GM18498 (cell line): Measurements from ENCODE around the gene BICD1.

Source experiments
- ATAC-seq: cut with Tn5 transposase; IDR thresholded peaks from one replicate; pipeline ENCODE4 v1.9.1; 2021; ENCODE audit warnings: mild to moderate bottlenecking, moderate library complexity; ENCODE audit not compliant: unreplicated experiment

Gene BICD1

DNA sequence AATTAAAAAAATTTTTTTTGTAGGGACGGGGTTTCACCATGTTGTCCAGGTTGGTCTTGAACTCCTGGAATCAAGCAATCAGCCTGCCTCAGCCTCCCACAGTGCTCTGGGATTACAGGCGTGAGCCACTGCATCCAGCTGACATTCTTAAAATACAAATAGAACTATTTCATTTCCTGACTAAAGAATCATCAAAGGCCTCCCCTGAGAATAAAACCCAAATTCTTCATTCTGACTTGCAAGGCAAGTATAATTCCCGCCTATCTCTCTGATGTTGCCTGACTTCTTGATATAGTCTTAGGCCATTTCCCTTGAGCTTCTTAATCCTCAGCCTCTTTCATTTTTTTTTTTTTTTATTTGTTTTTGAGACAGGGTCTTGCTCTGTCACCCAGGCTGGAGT lies 4.4 kb upstream of the BICD1 start:
- ATAC-seq: no peak

- no peak for ATAC-seq
Observed at GRCh38 chr12:32104572-32105355, 1.9 kb upstream of the BICD1 start.

DNA sequence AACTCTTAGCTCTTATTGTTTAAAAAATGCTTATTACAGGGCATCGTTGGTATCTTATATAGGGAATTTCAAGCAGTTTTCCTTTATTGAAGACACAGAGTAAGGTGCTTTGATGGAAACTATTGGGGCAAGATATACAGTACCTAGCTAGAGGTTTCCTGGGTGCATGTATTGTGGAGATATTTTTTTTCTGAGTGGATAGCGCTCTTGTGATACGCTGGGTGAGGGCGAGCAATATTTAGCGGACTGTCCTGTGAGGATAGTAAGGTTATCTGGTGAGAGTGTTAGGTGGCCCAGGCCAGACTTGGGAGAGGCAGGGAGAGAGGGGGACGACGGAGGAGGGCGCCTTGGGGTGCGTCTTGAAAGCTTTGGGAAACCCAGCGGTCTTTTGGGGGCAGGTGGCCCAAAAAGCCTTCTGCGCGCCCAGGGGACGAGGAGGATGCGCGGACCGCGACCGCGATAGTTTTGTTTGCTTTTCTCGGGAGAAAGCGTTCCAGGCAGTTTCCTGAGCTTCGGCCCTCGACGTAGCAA lies 596 bp upstream of the BICD1 start:
- no peak for ATAC-seq

- ATAC-seq: peak; percentile 8
Observed at GRCh38 chr12:32107359-32108267, 966 bp downstream of the BICD1 start.

GRCh38 chr12:32108787-32109186 lies 2.1 kb downstream of the BICD1 start:
- ATAC-seq: no peak

GRCh38 chr12:32110417-32110816 lies 3.8 kb downstream of the BICD1 start:
- no peak for ATAC-seq

- ATAC-seq: no peak
Observed at GRCh38 chr12:32110942-32111341, 4.3 kb downstream of the BICD1 start.

GRCh38 chr12:32115404-32116104 lies 8.9 kb downstream of the BICD1 start:
- no peak for ATAC-seq

DNA sequence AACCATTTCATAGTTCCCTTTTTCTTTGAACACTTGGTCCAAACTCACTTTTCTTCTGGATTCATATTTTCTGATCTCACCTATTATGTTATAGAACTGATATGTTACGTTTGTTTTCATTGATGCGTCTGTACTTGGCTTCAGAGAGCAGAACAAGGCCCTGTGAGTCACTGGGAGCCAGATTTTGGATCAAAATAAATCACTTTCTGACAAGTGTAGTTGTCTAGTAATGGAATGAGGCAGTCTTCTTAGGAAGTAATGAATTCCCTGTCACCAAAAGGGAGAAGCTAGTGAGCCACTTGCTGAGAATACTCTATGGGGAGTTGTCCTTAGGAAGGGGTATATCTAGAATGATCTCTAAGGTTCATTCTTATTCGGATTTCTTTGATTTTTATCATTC lies 10.2 kb downstream of the BICD1 start:
- ATAC-seq: no peak

- no peak for ATAC-seq
Observed at GRCh38 chr12:32117316-32117715, 10.7 kb downstream of the BICD1 start.

DNA sequence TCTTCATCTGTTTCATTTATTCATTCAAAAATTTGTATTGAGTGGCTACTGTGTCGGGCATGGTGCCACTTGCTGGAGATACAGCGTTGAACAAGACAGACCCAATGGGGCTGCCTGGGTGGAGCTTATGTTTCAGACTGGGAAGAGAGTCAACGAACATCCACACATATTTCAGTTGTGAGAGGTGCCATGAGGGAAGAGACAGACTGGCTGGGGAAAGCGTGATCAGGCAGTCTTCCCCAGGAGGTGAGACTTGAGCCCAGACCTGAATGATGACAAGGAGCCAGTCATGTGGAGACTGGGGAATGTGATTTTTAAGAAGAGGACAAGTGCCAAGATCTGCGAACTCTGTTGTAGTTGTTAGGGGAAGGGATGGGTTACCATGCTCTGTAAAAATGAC lies 12.2 kb downstream of the BICD1 start:
- ATAC-seq: no peak

- ATAC-seq: peak; percentile 84
Observed at GRCh38 chr12:32120419-32120818, 13.8 kb downstream of the BICD1 start.

GRCh38 chr12:32124637-32125036 lies 18.0 kb downstream of the BICD1 start:
- no peak for ATAC-seq

- ATAC-seq: no peak
Observed at GRCh38 chr12:32125455-32126084, 18.9 kb downstream of the BICD1 start.

- no peak for ATAC-seq
Observed at GRCh38 chr12:32126720-32127119, 20.1 kb downstream of the BICD1 start.

- ATAC-seq: no peak
Observed at GRCh38 chr12:32131666-32132065, 25.0 kb downstream of the BICD1 start.

- peak; percentile 61 for ATAC-seq
Observed at GRCh38 chr12:32134101-32134888, 27.6 kb downstream of the BICD1 start.

DNA sequence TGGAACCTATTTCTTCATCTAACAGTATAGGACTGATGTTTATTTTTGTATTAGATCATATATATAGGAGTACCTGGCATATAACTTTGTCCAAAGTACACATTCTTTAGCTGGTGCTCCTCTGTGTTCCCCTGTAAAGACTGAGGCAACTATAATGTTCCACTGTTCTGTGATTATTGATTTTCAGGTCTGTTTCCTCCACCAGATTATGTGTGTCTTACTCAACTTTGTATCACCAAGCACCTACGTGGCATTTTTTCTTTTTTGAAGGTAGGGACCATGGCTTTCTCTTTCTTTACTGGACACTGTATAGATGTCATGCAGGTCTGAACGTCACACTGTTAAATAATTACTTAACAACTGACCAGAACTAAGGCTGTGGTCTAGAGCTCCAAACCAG lies 29.3 kb downstream of the BICD1 start:
- no peak for ATAC-seq

DNA sequence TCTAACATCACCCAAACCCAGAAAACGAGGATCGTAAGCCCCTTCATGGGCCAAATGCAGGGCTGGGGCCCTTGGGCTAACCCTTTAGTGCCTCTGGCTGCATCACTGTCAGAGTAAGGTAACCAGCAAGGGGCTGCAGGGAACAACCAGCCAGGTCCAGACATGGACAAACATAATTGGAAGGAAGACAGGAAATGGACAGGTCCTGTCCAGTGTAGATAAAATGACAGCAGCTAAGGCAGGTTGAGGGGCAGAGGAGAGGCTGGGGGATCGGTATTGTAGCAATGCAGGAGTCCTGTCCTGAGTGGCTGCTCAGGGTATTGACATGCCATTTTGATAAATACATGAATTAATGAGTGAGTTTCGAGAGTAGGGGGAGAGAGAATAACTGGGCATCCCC lies 29.8 kb downstream of the BICD1 start:
- no peak for ATAC-seq

DNA sequence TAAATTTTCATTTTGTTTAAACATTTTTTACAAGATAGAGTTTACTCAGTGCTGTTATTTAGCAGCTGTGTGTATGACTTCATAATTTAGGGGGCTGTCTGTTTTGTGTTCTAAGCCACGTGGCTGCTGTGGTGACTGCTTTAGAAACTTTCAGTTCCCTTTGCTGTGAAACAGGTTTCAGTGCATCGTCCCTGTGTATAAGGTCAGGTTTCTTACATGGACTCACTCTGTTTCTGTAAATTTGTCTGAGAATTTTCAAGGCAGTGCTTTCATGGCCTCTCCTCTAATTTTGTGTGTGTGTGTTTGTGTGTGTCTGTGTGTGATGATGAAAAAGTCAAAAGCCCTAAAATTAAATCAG lies 32.4 kb downstream of the BICD1 start:
- peak; percentile 88 for ATAC-seq
